Peyer's patch (tissue), 4 donors: ENCODE results near the gene CEACAM4.
"Not testable (repeated sequence)": the region's sequence is repeated elsewhere in the genome, so short reads cannot be mapped to it uniquely, and the experiment has no call there.

Experiments
- POLR2A ChIP-seq, 2 donors: fragments of 450-650 bp; IDR thresholded peaks; one replicate each; pipeline ENCODE4 v1.5.1; 2017; ENCODE audit warnings: antibody characterized with exemption in 2 of 2, mild to moderate bottlenecking in 2 of 2, moderate library complexity in 2 of 2
- TF ChIP-seq, protein P1 (sequence below), 6 experiments: fragments of 450-650 bp in 4 of 6; fragments of 200-600 bp in 2 of 6; sonication (generic) in 1 of 6; IDR thresholded peaks; one replicate each; pipeline ENCODE4 v1.5.1; 2017 to 2019; ENCODE audit warnings: antibody characterized with exemption in 6 of 6, mild to moderate bottlenecking in 3 of 6, moderate library complexity in 1 of 6

GRCh38 chr19:41582577-41583182 is 44.2 kb downstream of the CEACAM4 start:
- TF ChIP-seq, protein P1, sequence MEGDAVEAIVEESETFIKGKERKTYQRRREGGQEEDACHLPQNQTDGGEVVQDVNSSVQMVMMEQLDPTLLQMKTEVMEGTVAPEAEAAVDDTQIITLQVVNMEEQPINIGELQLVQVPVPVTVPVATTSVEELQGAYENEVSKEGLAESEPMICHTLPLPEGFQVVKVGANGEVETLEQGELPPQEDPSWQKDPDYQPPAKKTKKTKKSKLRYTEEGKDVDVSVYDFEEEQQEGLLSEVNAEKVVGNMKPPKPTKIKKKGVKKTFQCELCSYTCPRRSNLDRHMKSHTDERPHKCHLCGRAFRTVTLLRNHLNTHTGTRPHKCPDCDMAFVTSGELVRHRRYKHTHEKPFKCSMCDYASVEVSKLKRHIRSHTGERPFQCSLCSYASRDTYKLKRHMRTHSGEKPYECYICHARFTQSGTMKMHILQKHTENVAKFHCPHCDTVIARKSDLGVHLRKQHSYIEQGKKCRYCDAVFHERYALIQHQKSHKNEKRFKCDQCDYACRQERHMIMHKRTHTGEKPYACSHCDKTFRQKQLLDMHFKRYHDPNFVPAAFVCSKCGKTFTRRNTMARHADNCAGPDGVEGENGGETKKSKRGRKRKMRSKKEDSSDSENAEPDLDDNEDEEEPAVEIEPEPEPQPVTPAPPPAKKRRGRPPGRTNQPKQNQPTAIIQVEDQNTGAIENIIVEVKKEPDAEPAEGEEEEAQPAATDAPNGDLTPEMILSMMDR (IDR thresholded peaks at IDR 0.05), result not testable (repeated sequence)
- not testable (repeated sequence) for TF ChIP-seq POLR2A (IDR thresholded peaks at IDR 0.05)
